HUES48 (cell line): Measurements from ENCODE around the gene MAGI1.
"Not testable (repeated sequence)": the region's sequence is repeated elsewhere in the genome, so short reads cannot be mapped to it uniquely, and the experiment has no call there.

Source experiments
- H3K27ac ChIP-seq: one replicate; pipeline ENCODE4 v1.7.0; 2013; ENCODE audit warnings: low read depth, low read length, inconsistent platforms
- H3K27me3 ChIP-seq: 2 replicates; pipeline ENCODE4 v1.6.1; 2013; ENCODE audit warnings: mild to moderate bottlenecking, low read length; ENCODE audit not compliant: control insufficient read depth, insufficient read depth
- H3K36me3 ChIP-seq: 2 replicates; pipeline ENCODE4 v1.6.1; 2013; ENCODE audit warnings: low read length; ENCODE audit not compliant: control insufficient read depth, insufficient read depth
- H3K4me1 ChIP-seq: 2 replicates; pipeline ENCODE4 v1.6.1; 2013; ENCODE audit warnings: mild to moderate bottlenecking, low read length; ENCODE audit not compliant: control insufficient read depth, insufficient read depth
- H3K4me3 ChIP-seq: 2 replicates; pipeline ENCODE4 v1.5.1; 2013; ENCODE audit warnings: mild to moderate bottlenecking, low read depth, low read length
- H3K9ac ChIP-seq: 2 replicates; pipeline ENCODE4 v1.6.1; 2013; ENCODE audit warnings: mild to moderate bottlenecking, low read depth, low read length, moderate library complexity
- H3K9me3 ChIP-seq: 2 replicates; pipeline ENCODE4 v1.6.1; 2013; ENCODE audit warnings: low read length; ENCODE audit not compliant: control insufficient read depth, insufficient read depth

MAGI1 gene

GRCh38 chr3:65902304-65902793, 136.4 kb downstream of the MAGI1 start:
- Histone ChIP-seq H3K27me3 (no peaks in the 10 kb centered on the region), H3K27ac (peak overlapping the region; percentile 90), H3K4me3 (peak overlapping the region; percentile 23), H3K36me3 (no peaks in the 10 kb centered on the region), H3K9me3 (no peaks in the 10 kb centered on the region), H3K9ac (no peak overlapping the region), H3K4me1 (peaks cover 30% of the 10 kb centered on the region)

- Histone ChIP-seq H3K27ac (no peak overlapping the region), H3K4me1 (peaks cover 25% of the 10 kb centered on the region), H3K27me3 (no peaks in the 10 kb centered on the region), H3K9me3 (no peaks in the 10 kb centered on the region), H3K4me3 (no peak overlapping the region), H3K36me3 (no peaks in the 10 kb centered on the region), H3K9ac (no peak overlapping the region)
These were observed 137.5 kb downstream of the MAGI1 start for GRCh38 chr3:65901226-65901625.

DNA sequence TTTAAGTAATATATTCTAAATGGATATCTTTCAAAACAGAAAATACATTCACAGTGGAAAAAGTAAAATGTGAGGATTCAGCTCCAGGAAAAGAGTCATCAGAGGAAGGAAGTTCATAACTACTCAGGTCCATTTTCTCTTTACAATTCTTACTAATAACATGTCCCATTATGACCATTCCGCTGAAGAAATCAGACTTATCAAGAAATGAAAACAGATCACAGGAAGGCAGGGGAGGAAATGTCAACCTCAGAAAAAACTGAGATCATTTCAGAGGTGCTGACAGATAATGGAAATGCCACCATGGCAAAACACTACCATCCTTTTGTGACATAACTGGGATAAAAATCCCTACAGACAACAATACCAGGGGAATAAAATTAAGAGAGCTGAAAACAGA, 139.5 kb downstream of the MAGI1 start:
- Histone ChIP-seq H3K27ac (no peak overlapping the region), H3K27me3 (no peaks in the 10 kb centered on the region), H3K4me1 (peaks cover 45% of the 10 kb centered on the region), H3K36me3 (no peaks in the 10 kb centered on the region), H3K9ac (no peak overlapping the region), H3K4me3 (no peak overlapping the region), H3K9me3 (no peaks in the 10 kb centered on the region)

GRCh38 chr3:65897766-65898165, 141.0 kb downstream of the MAGI1 start:
- peaks cover 52% of the 10 kb centered on the region for H3K4me1 ChIP-seq
- H3K9ac ChIP-seq, result no peak overlapping the region

DNA sequence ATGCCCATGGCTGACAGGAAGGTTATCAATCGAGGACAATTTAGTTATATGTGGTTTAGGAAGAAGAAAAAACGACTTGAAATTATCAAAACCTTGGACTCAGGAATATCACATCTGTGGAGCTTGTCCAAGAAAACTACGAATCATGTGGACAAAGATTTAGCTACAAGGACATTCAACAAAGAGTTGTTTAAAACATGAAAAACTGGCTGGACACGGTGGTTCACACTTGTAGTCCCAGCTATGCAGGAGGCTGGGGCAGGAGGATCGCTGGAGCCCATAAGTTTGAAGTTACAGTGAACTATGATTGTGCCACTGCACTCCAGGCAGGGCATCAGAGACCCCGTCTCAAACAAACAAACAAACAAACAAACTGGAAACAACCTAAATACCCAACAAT, 142.4 kb downstream of the MAGI1 start:
- peaks cover 51% of the 10 kb centered on the region for H3K4me1 ChIP-seq
- H3K9me3 ChIP-seq, result no peaks in the 10 kb centered on the region
- H3K27ac ChIP-seq, result no peak overlapping the region

More at GRCh38 chr3:65897766-65898165, 141.0 kb downstream of the MAGI1 start:
- Histone ChIP-seq H3K9me3 (no peaks in the 10 kb centered on the region), H3K27me3 (no peaks in the 10 kb centered on the region), H3K27ac (no peak overlapping the region), H3K4me3 (no peak overlapping the region), H3K36me3 (no peaks in the 10 kb centered on the region)

DNA sequence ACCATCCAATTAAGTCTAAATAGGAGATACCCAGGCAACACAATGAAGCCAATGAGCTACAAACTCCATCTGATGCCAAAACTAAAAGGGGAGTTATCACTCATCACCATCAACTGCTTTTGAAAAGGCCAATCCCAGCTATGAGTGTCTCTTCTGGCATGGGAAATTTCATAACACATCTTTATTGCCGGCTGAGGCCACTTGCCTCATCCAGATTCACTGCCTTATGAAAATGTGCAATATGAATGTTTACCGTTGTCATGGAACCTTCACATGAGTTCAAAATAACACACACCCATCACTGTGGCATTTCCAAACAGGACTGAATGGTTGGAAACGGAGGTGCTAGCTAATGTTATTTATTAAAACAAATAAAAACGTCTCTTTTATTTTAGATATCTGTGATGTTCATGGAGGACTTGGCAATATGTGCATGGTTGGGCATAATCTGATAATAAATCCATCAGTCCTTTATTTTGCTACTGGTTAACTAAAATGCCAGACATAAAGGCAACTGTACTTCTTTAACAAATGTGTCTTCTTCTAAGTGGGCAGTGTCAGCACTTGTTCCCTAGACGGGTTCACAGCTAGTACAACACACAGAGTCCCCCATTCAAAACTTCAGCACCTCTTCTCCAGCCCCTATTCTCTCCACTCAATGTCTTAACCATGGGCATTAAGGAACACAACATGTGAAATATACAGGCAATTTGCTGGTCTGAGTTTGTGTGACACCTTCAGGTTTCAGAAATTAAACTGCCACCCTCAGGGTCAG, 143.9 kb downstream of the MAGI1 start:
- H3K9ac ChIP-seq, result no peak overlapping the region
- peaks cover 49% of the 10 kb centered on the region for H3K4me1 ChIP-seq
- no peak overlapping the region for H3K27ac ChIP-seq
- H3K4me3 ChIP-seq, result no peak overlapping the region
- H3K27me3 ChIP-seq, result no peaks in the 10 kb centered on the region
- H3K36me3 ChIP-seq, result no peaks in the 10 kb centered on the region
- H3K9me3 ChIP-seq, result no peaks in the 10 kb centered on the region

More for the DNA sequence above, 142.4 kb downstream of the MAGI1 start:
- Histone ChIP-seq H3K9ac (no peak overlapping the region), H3K27me3 (no peaks in the 10 kb centered on the region), H3K36me3 (no peaks in the 10 kb centered on the region), H3K4me3 (no peak overlapping the region)

DNA sequence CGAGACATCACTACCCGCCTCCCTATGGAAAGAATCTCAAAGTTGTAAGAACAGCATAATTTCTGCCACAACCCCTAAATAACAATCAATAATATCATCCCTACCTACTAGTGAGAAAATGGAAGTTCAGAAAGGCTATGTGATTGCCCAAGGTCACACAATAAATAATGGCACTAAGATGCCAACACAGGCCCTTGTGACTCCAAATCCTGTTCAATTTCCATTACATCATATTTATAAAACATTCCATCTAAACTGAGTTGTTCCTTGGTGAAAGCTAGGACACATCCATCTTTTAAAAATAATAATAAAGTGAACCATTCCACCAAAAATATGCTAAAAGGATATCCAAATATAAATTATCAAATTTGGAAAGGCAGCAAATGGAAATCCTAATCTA, 144.6 kb downstream of the MAGI1 start:
- Histone ChIP-seq H3K36me3 (no peaks in the 10 kb centered on the region), H3K27ac (no peak overlapping the region), H3K4me3 (no peak overlapping the region), H3K4me1 (peaks cover 57% of the 10 kb centered on the region), H3K9me3 (no peaks in the 10 kb centered on the region), H3K9ac (no peak overlapping the region), H3K27me3 (no peaks in the 10 kb centered on the region)

GRCh38 chr3:65893631-65894030, 145.1 kb downstream of the MAGI1 start:
- Histone ChIP-seq H3K27ac (no peak overlapping the region), H3K27me3 (no peaks in the 10 kb centered on the region), H3K4me3 (no peak overlapping the region), H3K9ac (no peak overlapping the region), H3K4me1 (peaks cover 59% of the 10 kb centered on the region), H3K9me3 (no peaks in the 10 kb centered on the region), H3K36me3 (no peaks in the 10 kb centered on the region)

- not testable (repeated sequence) for H3K9ac ChIP-seq, H3K4me3 ChIP-seq, H3K27me3 ChIP-seq, H3K9me3 ChIP-seq, H3K36me3 ChIP-seq
- peak overlapping the region; percentile 57 for H3K27ac ChIP-seq
- peaks cover 59% of the 10 kb centered on the region for H3K4me1 ChIP-seq
These were observed 147.2 kb downstream of the MAGI1 start for GRCh38 chr3:65891477-65891876.

- H3K9me3 ChIP-seq, result no peaks in the 10 kb centered on the region
- no peaks in the 10 kb centered on the region for H3K36me3 ChIP-seq
- H3K4me1 ChIP-seq, result peaks cover 50% of the 10 kb centered on the region
- no peak overlapping the region for H3K4me3 ChIP-seq
- H3K27ac ChIP-seq, result no peak overlapping the region
- no peak overlapping the region for H3K9ac ChIP-seq
- H3K27me3 ChIP-seq, result no peaks in the 10 kb centered on the region
These were observed 148.4 kb downstream of the MAGI1 start for GRCh38 chr3:65890328-65890727.

GRCh38 chr3:65889707-65890099, 149.0 kb downstream of the MAGI1 start:
- H3K9me3 ChIP-seq, result no peaks in the 10 kb centered on the region
- H3K27me3 ChIP-seq, result no peaks in the 10 kb centered on the region
- peaks cover 44% of the 10 kb centered on the region for H3K4me1 ChIP-seq
- no peak overlapping the region; the same call in 1 of the 2 replicates for H3K4me3 ChIP-seq
- H3K36me3 ChIP-seq, result no peaks in the 10 kb centered on the region
- peak overlapping the region; percentile 11 for H3K27ac ChIP-seq
- no peak overlapping the region for H3K9ac ChIP-seq
